ENCODE results near the gene PRPSAP1.
"Not testable (repeated sequence)": the region's sequence is repeated elsewhere in the genome, so short reads cannot be mapped to it uniquely, and the experiment has no call there.

PRPSAP1 gene

DNA sequence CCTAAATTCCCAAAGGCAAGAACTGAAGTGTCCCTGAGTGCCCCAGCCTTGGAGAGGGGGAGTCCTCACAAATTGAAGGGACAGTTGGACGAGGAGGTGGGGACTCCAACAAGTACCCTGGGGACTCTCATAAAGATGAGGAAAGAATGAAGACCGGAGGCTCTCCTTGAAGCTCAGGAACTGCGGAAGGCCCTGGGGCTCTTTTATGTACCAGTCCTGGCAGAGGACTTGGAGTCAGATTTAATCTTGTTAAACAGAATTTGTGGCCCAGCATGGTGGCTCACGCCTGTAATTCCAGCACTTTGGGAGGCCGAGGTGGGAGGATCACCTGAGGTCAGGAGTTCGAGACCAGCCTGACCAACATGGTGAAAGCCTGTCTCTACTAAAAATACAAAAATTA lies 6.1 kb upstream of the PRPSAP1 start:
- not testable (repeated sequence) for DNase-seq

- DNase-seq, result no peak
These were observed 5.7 kb upstream of the PRPSAP1 start for GRCh38 chr17:76359375-76359774.

DNA sequence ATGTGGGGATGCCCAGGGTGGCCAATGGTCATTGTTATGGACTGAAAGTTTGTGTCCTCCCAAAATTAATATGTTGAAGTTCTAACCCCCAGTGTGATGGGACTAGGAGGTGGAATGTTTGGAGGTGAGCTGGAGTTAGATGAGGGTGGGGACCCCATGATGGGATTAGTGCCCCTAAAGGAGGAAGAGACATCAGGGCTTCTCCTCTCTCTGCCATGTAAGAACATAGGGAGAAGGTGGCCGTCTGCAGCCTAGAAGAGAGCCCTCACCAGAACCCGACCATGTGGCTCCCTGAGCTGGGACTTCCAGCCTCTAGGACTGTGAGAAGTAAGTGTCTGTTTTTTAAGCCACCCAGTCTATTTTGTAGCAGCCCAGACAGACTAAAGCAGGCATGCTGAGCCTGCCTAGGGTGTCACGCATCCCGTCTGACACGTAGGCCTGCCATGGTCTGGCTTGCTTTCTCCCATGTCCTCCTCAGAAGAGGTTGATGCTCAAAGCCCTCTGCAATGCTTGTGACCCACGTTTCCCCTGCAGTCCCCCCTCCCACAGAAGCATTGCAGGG lies 4.0 kb upstream of the PRPSAP1 start:
- no peak for DNase-seq

GRCh38 chr17:76356803-76357456 lies 3.2 kb upstream of the PRPSAP1 start:
- no peak for DNase-seq

DNA sequence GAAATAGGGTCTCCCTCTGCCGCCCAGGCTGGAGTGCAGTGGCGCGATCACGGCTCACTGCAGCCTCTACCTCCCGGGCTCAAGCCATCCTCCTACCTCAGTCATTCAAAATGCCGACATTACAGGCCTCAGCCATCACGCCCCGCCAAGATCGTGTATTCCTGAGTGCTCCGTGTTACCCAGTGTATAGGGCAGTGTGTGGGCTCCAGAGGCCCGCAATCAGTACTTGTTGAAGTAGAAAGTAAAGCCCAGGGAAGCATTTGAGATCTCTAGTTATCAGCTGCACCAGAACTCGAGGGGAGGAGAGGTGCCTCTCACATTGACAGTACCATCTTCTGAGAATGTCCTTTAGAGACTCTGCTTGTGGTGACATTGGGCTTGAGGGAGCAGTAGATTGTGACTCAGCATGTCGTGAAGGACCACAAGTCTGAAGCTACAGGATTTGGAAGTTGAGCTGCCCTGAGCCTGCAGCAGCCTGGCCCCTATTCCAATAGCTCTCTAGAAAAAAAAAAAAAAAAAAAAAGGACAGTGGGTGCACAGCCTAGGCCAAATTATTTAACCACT lies 1.1 kb upstream of the PRPSAP1 start:
- DNase-seq, result peak in 1 of 5 experiments; percentile 14

DNA sequence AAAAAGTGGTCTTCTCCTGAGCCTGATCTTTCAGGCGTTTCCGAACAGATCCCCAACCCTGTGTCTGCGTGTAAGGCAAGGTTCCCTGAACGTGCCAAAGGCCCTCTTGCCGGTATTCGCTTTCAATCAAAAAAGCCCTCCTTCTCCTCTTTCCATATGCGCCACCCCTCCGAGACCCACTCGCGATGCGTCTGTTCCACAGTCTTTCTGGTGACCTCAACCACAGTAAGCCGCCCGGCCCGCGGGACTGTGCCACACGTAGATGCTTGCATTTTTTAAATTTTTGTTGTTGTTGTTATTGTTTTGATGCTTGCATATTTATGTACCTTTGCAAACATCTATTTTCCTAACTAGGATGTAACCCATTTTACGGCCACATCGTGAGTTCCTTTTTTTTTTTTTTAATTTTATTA lies 607 bp upstream of the PRPSAP1 start:
- no peak for DNase-seq

GRCh38 chr17:76353004-76353598 lies 615 bp downstream of the PRPSAP1 start:
- DNase-seq, result peak in 1 of 5 experiments; percentile 7

DNA sequence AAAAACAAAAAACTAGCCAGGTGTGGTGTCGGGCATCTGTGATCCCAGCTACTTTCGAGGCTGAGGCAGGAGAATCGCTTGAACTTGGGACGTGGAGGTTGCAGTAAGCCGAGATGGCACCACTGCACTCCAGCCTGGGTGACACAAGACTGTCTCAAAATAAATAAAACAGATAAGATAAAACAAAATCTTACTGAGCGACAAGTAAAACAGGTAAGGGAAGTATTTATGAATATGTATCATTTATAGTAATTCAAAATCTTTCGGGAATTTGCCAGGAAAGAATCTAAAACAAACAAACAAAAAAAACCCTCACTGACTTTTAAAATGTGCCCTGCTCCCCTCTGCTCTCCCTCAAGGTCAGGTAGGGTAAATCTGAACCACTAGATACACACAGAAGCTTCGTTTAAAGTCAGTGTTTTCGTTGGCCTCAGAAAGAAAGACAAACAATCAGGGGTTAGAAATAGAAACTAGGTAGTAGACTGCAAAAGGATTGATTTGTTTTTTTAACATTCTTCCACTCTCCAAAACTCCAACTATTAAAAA lies 2.1 kb downstream of the PRPSAP1 start:
- DNase-seq, result no peak

DNA sequence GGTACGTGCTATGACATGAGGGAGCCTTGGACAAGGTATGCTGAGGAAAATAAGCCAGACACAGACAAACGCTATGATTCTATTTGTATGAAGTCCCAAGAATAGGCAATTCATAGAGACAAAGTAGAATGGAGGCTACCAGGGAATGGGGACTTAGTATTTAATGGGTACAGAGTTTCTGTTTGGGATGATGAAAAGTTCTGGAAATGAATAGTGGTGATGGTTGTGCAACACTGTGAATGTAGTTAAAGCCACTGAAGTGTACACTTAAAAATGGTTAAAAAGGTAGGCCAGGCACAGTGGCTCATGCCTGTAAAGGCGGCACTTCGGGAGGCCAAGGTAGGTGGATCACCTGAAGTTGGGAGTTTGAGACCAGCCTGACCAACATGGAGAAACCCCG lies 3.3 kb downstream of the PRPSAP1 start:
- no peak for DNase-seq

- not testable (repeated sequence) for DNase-seq
These were observed 6.8 kb downstream of the PRPSAP1 start for GRCh38 chr17:76346936-76347335.

- DNase-seq, result no peak
These were observed 8.2 kb downstream of the PRPSAP1 start for GRCh38 chr17:76345377-76345974.

- no peak for DNase-seq
These were observed 10.6 kb downstream of the PRPSAP1 start for GRCh38 chr17:76343106-76343505.

DNA sequence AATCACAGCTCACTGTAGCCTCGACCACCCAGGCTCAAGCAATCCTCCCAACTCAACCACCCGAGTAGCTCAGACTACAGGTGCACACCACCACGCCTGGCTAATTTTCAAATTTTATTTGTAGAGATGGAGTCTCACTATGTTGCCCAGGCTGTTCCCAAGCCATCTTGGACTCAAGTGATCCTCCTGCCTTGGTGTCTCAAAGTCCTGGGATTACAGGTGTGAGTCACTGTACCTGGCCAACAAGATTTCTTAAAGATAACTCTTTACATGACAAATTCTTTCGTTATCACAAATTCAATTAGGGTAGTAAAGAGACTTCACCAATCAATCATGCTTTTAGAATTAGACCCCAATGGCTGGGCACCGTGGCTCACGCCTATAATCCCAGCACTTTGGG lies 12.4 kb downstream of the PRPSAP1 start:
- no peak for DNase-seq

- DNase-seq, result no peak
These were observed 16.3 kb downstream of the PRPSAP1 start for GRCh38 chr17:76337413-76337777.

DNA sequence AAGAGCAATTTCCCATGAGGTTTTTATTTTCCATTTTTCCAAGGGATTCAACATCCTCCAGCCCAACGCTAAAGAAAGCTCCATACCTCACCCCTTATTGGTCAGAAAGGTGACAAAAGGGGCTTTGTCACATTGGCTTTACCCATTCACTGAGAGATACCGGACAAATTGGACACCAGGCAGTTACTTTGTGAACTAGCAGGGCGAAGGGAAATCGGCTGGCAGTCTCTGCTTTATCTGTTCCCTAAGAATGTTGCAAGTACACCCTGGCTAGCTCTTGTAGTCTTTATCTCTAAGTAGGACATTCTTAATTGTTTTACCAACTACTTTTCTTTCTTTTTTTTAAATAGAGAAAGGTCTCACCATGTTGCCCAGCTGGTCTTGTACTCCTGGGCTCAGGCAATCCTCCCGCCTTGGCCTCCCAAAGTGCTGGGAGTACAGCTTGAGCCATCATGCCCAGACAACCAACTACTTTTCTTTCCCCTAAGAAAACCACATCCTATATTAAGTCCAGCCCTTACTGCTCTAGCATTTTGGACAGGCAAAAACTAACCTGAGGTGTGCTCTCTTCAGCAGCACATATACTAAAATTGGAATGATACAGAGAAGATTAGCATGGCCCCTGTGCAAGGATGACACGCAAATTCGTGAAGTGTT lies 16.8 kb downstream of the PRPSAP1 start:
- DNase-seq, result no peak

- no peak for DNase-seq
These were observed 17.9 kb downstream of the PRPSAP1 start for GRCh38 chr17:76335716-76336381.

DNA sequence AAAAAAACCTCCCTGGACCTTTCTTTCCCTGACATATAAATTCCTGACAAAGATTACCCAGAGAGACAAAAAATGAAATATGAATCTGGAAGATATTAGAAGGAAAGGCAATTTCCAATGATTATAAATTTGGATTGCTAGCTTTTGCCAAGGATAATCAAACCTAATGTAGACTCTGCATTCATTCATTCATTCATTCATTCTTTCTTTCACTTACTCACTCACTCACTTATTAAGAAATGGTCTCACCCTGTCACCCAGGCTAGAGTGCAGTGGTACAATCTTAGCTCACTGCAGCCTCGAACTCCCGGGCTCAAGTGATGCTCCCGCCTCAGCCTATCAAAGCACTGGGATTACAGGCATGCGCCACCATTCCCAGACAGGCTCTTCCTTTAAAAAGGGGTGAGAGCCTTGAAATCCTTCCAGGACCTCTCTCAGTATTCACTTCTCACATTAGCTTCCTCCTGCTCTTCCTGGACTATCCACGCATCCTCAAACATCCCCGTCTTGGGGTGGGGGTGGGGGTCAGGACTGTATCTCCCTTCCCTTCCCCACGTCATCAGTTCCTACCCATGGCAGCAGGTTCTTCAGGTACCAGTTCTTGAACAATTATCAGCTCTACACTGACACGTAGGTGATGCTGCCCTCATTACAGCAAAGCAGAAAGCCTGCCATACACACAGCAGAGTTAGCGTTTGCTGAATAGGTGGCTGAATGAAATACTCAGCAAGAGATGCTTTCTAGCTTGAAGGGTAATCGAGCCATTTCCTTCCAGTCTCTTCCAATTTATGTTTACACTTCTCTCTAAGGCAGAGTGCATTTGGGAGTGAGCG lies 19.8 kb downstream of the PRPSAP1 start:
- DNase-seq, result no peak

DNA sequence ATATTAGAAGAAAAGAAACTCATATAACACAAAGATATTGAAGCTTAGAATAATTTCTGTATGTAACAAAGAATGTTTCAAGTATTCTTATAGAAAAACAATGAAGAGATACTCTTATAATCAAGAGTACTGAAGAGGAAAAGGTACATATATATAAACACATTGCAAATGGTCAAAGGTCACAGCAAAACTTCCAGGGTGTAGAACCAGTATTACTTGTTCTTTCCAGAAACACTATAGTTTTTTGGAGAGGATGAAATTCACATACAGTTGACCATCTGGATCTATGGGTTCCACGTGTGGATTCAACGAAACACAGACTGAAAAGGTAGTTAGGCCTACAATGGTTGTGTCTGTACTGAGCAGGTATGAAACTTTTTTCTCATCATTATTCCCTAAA lies 22.6 kb downstream of the PRPSAP1 start:
- DNase-seq, result no peak

GRCh38 chr17:76329664-76330063 lies 24.1 kb downstream of the PRPSAP1 start:
- DNase-seq, result no peak

GRCh38 chr17:76327696-76328095 lies 26.0 kb downstream of the PRPSAP1 start:
- no peak for DNase-seq

DNA sequence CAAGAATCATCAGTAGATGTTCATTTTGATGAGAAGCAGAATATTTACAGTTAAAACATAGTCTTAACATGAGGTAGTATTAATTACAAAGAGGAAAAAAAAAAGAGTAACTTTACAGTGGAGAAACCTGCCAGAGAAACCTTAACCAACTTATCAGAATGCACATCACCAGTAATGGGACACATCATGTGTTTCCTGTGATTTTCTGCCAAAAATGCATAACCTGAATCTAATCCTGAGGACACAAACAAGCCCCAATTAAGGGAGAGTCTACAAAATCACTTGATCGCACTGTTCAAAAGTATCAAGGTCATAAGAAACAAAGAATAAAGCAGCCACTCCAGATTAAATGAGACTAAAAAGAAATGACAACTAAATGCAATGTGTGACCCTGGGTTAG lies 27.4 kb downstream of the PRPSAP1 start:
- DNase-seq, result no peak

All from T-helper 2 cell (primary cell).